Astrocyte (in vitro differentiated cells and primary cell): ENCODE data around the gene PGS1. TPM values are rescaled to one million over a fixed set of nuclear protein-coding genes. Genes with fewer than 3 reads are reported as not detected.

Experiments
- DNase-seq: peaks from one replicate; pipeline ENCODE4 v3.0.0-alpha.2; 2010; ENCODE audit warnings: low read depth
- FAIRE-seq: peaks from 2 replicates; lab custom pipeline; 2011; peaks lifted over from hg19 to GRCh38; lab: Jason Lieb, UNC
- H2AFZ ChIP-seq: 2 replicates; pipeline ENCODE4 v1.6.0; 2012; ENCODE audit warnings: low read depth, low read length, inconsistent platforms
- H3K27ac ChIP-seq: 2 replicates; pipeline ENCODE4 v1.5.1; 2011; ENCODE audit warnings: low read depth, low read length, inconsistent platforms
- H3K27me3 ChIP-seq: 2 replicates; pipeline ENCODE4 v1.6.0; 2011; ENCODE audit warnings: low read length, inconsistent platforms; ENCODE audit not compliant: insufficient read depth
- H3K36me3 ChIP-seq: 2 replicates; pipeline ENCODE4 v1.5.1; 2011; ENCODE audit warnings: low read length, inconsistent platforms; ENCODE audit not compliant: insufficient read depth
- H3K4me1 ChIP-seq: 2 replicates; pipeline ENCODE4 v1.5.1; 2011; ENCODE audit warnings: low read length, inconsistent platforms; ENCODE audit not compliant: insufficient read depth
- H3K4me2 ChIP-seq: 2 replicates; pipeline ENCODE4 v1.6.0; 2012; ENCODE audit warnings: low read length, inconsistent platforms
- H3K4me3 ChIP-seq: 2 replicates; pipeline ENCODE4 v1.5.1; 2011; ENCODE audit warnings: low read depth, mild to moderate bottlenecking, low read length, inconsistent platforms; ENCODE audit not compliant: insufficient read depth
- H3K79me2 ChIP-seq: 2 replicates; pipeline ENCODE4 v1.6.0; 2012; ENCODE audit warnings: mild to moderate bottlenecking, low read length, inconsistent platforms; ENCODE audit not compliant: insufficient read depth
- H3K9ac ChIP-seq: 2 replicates; pipeline ENCODE4 v1.6.0; 2012; ENCODE audit warnings: mild to moderate bottlenecking, low read length, inconsistent platforms
- H3K9me3 ChIP-seq: 2 replicates; pipeline ENCODE4 v1.5.1; 2012; ENCODE audit warnings: low read depth, mild to moderate bottlenecking, low read length, inconsistent platforms; ENCODE audit not compliant: insufficient read depth
- H4K20me1 ChIP-seq: 2 replicates; pipeline ENCODE4 v1.6.0; 2012; ENCODE audit warnings: low read length, inconsistent platforms; ENCODE audit not compliant: insufficient read depth
- H3K27ac Mint-ChIP-seq: one replicate; pipeline ENCODE4 v1.8.0; 2021; ENCODE audit warnings: mild to moderate bottlenecking, mixed read lengths; ENCODE audit not compliant: unreplicated experiment
- H3K27me3 Mint-ChIP-seq: one replicate; pipeline ENCODE4 v1.8.0; 2021; ENCODE audit warnings: low read depth, mixed read lengths; ENCODE audit not compliant: unreplicated experiment
- H3K36me3 Mint-ChIP-seq: one replicate; pipeline ENCODE4 v1.8.0; 2021; ENCODE audit warnings: low read depth, mixed read lengths; ENCODE audit not compliant: unreplicated experiment
- H3K4me1 Mint-ChIP-seq: one replicate; pipeline ENCODE4 v1.8.0; 2021; ENCODE audit warnings: low read depth, mixed read lengths; ENCODE audit not compliant: unreplicated experiment
- H3K4me3 Mint-ChIP-seq: one replicate; pipeline ENCODE4 v1.8.0; 2021; ENCODE audit warnings: mild to moderate bottlenecking, moderate library complexity, mixed read lengths; ENCODE audit not compliant: unreplicated experiment
- H3K9me3 Mint-ChIP-seq: one replicate; pipeline ENCODE4 v1.8.0; 2021; ENCODE audit warnings: mild to moderate bottlenecking, mixed read lengths; ENCODE audit not compliant: unreplicated experiment
- EZH2 ChIP-seq: IDR thresholded peaks from 2 replicates; pipeline ENCODE4 v1.6.1; 2012; ENCODE audit warnings: mild to moderate bottlenecking, low read length, inconsistent platforms; ENCODE audit not compliant: insufficient read depth
- total RNA-seq: library from RNA; stranded (reverse); gene quantifications from 2 replicates; pipeline ENCODE4 v1.2.1, GENCODE V29; 2021
- TF ChIP-seq, protein P1 (sequence below): IDR thresholded peaks from 2 replicates; pipeline ENCODE4 v1.5.1; 2011; ENCODE audit warnings: low read depth, mild to moderate bottlenecking, inconsistent platforms, low read length, moderate library complexity; ENCODE audit not compliant: insufficient read depth

PGS1 gene
- total RNA-seq, 1 donor from 2014 or later: 32.0 TPM

DNA sequence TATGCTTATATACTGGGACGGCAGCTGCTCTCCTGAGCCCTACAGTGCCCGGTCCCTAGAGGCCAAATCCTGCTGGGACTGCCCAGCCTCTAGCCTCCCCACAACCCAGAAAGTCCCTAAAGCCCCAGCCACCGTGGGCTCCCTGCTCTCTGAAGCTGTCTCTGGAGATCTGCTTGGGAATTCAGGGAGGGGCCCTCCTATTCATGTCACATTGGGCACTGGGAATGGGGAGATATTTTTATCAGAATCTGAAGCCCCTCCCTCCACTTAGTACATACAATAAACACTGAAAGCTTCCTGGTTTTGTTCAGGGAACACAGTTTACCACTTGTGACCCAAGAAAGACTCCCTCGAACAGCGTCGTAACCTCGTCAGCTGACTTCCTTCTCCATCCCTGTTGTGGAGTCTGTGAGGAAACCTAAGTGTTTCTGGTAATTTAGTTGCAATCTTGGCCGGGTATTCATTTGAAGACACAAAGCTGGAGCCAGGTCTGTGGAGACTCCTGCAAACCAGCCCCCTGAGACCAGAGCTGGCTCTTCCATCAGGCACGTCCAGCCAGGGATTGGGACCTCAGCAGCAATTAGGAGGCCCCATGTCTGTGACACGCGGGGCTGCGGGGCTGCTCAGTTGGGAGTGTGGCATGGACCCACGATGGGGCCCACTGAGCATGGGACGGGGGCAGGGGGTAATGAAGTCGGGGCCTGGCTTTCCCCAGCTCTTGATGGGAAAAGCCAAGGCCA lies 38.5 kb downstream of the PGS1 start:
- Histone ChIP-seq H3K4me3 (no peak overlapping the region), H3K36me3 (peaks cover 3% of the 10 kb centered on the region), H3K4me1 (peaks cover 19% of the 10 kb centered on the region), H3K79me2 (peaks cover 50% of the 10 kb centered on the region), H2AFZ (no peak overlapping the region), H3K27ac (no peak overlapping the region), H4K20me1 (peaks cover 73% of the 10 kb centered on the region), H3K27me3 (no peaks in the 10 kb centered on the region), H3K9ac (peak overlapping the region; percentile 34), H3K4me2 (peak overlapping the region; percentile 44), H3K9me3 (no peaks in the 10 kb centered on the region)
- Mint-ChIP-seq H3K4me3 (peak overlapping the region; percentile 40), H3K27ac (peak overlapping the region; percentile 69), H3K27me3 (no peaks in the 10 kb centered on the region), H3K9me3 (no peaks in the 10 kb centered on the region), H3K36me3 (peaks cover 14% of the 10 kb centered on the region), H3K4me1 (peaks cover 44% of the 10 kb centered on the region)
- FAIRE-seq: no peak
- no peak for DNase-seq
- no peak for TF ChIP-seq EZH2
- TF ChIP-seq, protein P1, sequence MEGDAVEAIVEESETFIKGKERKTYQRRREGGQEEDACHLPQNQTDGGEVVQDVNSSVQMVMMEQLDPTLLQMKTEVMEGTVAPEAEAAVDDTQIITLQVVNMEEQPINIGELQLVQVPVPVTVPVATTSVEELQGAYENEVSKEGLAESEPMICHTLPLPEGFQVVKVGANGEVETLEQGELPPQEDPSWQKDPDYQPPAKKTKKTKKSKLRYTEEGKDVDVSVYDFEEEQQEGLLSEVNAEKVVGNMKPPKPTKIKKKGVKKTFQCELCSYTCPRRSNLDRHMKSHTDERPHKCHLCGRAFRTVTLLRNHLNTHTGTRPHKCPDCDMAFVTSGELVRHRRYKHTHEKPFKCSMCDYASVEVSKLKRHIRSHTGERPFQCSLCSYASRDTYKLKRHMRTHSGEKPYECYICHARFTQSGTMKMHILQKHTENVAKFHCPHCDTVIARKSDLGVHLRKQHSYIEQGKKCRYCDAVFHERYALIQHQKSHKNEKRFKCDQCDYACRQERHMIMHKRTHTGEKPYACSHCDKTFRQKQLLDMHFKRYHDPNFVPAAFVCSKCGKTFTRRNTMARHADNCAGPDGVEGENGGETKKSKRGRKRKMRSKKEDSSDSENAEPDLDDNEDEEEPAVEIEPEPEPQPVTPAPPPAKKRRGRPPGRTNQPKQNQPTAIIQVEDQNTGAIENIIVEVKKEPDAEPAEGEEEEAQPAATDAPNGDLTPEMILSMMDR: no peak

DNA sequence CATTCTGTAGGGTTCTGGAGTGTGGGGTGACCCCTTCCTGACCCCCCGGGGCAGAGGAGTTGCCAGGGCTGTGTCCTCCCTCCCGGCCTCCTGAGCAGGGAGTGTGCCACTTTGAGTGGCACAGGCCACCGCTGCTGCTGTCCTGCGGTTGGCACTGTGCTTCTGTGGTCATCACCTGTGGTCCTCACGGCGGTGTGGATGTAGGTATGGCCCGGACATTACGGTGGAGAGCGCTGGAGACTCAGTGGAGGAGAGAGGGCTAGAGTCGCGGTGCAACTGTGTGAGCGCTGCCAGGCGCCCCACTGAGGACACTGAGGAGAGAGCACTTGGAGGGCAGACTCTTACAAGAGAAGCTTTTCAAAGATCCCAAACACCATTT lies 39.1 kb downstream of the PGS1 start:
- Histone ChIP-seq H3K4me1 (peaks cover 19% of the 10 kb centered on the region), H3K36me3 (peaks cover 3% of the 10 kb centered on the region), H4K20me1 (peaks cover 73% of the 10 kb centered on the region), H3K27ac (no peak overlapping the region), H2AFZ (no peak overlapping the region), H3K4me3 (no peak overlapping the region), H3K27me3 (no peaks in the 10 kb centered on the region), H3K79me2 (peaks cover 44% of the 10 kb centered on the region), H3K9me3 (no peaks in the 10 kb centered on the region), H3K9ac (no peak overlapping the region), H3K4me2 (no peak overlapping the region)
- H3K4me3 Mint-ChIP-seq: peak overlapping the region; percentile 40
- no peaks in the 10 kb centered on the region for H3K9me3 Mint-ChIP-seq
- FAIRE-seq: no peak
- peak overlapping the region; percentile 47 for H3K27ac Mint-ChIP-seq
- H3K4me1 Mint-ChIP-seq: peaks cover 43% of the 10 kb centered on the region
- no peak for DNase-seq
- no peak for TF ChIP-seq EZH2
- TF ChIP-seq, protein P1: no peak
- H3K27me3 Mint-ChIP-seq: no peaks in the 10 kb centered on the region
- H3K36me3 Mint-ChIP-seq: peaks cover 14% of the 10 kb centered on the region

DNA sequence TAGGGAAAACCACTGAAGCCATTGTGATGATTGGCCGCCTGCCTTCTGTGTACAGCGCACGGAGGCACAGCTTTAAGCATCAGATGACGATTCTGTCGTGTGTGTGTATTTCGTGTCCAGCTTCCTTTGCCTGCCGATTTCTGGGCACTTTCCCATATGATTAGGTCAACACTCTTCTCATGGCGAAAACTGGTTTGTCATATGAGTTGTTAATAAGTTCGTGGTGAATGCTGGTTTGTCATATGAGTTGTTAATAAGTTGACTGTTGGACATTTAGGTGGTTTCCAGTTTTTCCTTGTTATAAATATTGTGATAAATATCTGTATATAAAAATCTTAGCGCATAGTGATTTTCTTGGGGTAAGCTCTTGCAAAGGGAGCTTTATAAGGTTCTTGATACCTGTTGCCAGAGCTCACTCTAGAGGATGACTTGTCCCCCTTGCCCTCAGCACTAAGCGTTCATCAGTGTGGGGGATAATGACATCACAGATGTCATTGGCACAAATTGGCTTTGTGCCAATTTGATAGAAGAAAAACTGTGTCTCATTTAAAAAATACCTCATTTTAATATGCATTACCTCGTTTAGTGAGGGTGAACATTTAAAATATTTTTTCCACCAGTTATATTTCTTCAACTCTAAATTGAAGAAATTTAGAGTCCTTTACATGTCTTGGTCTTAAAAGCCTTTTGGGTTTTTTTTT lies 40.0 kb downstream of the PGS1 start:
- Mint-ChIP-seq H3K4me3 (peak overlapping the region; percentile 41), H3K27ac (no peak overlapping the region), H3K27me3 (no peaks in the 10 kb centered on the region), H3K36me3 (peaks cover 15% of the 10 kb centered on the region), H3K4me1 (peaks cover 37% of the 10 kb centered on the region), H3K9me3 (no peaks in the 10 kb centered on the region)
- Histone ChIP-seq H3K9ac (no peak overlapping the region), H3K27ac (no peak overlapping the region), H3K4me3 (no peak overlapping the region), H4K20me1 (peaks cover 71% of the 10 kb centered on the region), H3K9me3 (no peaks in the 10 kb centered on the region), H3K79me2 (peaks cover 38% of the 10 kb centered on the region), H3K4me2 (no peak overlapping the region), H2AFZ (no peak overlapping the region), H3K27me3 (no peaks in the 10 kb centered on the region), H3K4me1 (peaks cover 19% of the 10 kb centered on the region), H3K36me3 (no peaks in the 10 kb centered on the region)
- TF ChIP-seq, protein P1: no peak
- TF ChIP-seq EZH2: no peak
- FAIRE-seq (no peak), DNase-seq (no peak)
